Activated naive CD8-positive, alpha-beta T cell treated with anti-CD3 and anti-CD28 coated beads, Interleukin-2, amount 10 ng/mL, durations not matched to agents 7 days and 5 days (primary cell): ENCODE results near the gene AGGF1. TPM values are rescaled to one million over a fixed set of nuclear protein-coding genes. Genes with fewer than 3 reads are reported as not detected.
"Not testable (repeated sequence)": the region's sequence is repeated elsewhere in the genome, so short reads cannot be mapped to it uniquely, and the experiment has no call there.

Source experiments
- ATAC-seq: fragments of 150-1000 bp; cut with Tn5 transposase; one replicate; pipeline ENCODE4 v1.10.0; 2021; ENCODE audit warnings: low read depth, moderate library complexity
- POLR2A ChIA-PET: fragments of 350-600 bp; sonication (Branson Sonifier 250); formaldehyde crosslinking; loops from one replicate; lab custom pipeline; 2021; ENCODE audit warnings: antibody characterized with exemption; lab: Charles Lee
- DNase-seq: peaks from one replicate; pipeline ENCODE4 v3.0.0; 2021
- H3K27ac Mint-ChIP-seq: one replicate; pipeline ENCODE4 v1.8.0; 2022; ENCODE audit warnings: mild to moderate bottlenecking, mixed read lengths
- H3K27me3 Mint-ChIP-seq: one replicate; pipeline ENCODE4 v1.8.0; 2022; ENCODE audit warnings: mild to moderate bottlenecking, moderate library complexity, mixed read lengths
- H3K36me3 Mint-ChIP-seq: one replicate; pipeline ENCODE4 v1.8.0; 2021; ENCODE audit warnings: mild to moderate bottlenecking, mixed read lengths
- H3K4me1 Mint-ChIP-seq: one replicate; pipeline ENCODE4 v1.8.0; 2021; ENCODE audit warnings: mixed read lengths
- H3K4me3 Mint-ChIP-seq: one replicate; pipeline ENCODE4 v1.8.0; 2022; ENCODE audit warnings: mild to moderate bottlenecking, moderate library complexity, mixed read lengths
- H3K9me3 Mint-ChIP-seq: one replicate; pipeline ENCODE4 v1.8.0; 2021; ENCODE audit warnings: mixed read lengths
- total RNA-seq, 2 experiments: library from RNA; stranded (reverse); gene quantifications; one replicate each; pipeline ENCODE4 v1.2.3, GENCODE V29; 2021

AGGF1 gene
- total RNA-seq, 2 experiments from 2014 or later, result 28.6 to 30.4 TPM

DNA sequence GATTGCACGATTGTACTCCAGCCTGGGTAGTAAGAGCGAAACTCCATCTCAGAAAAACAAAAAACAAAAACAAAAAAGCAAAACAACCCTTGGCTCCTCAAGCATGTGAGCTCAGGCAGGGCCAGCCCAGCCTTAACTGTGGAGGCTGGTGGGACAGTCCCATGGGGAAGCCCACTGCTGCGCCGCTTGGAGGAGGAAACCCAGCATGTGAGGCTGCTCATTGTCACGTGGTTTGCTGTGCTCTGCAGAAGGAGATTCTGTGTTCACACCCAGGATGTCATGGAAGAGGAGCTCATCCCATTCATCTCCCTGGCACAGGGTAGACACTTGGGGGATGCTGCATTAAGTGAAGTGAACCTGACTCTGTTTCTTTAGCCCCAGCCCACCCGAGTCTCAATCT is 52.9 kb downstream of the AGGF1 start:
- ATAC-seq, result no peak

DNA sequence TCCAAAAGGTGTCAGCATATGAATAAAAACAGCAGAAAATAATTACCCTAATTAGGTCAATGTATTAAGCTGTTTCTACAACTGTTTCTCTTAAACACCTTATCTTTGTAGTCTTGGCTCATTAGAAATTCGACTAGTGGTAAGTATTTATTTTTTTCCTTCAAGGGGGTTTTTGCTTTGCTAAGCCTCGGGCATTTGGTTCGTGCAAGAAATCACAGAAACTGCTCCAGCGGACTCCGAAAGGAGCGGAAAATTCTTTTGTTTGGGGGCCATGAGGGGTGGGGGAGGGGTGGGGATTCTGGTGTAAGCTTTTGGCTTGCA is 56.1 kb downstream of the AGGF1 start:
- DNase-seq, result no peak
- Mint-ChIP-seq H3K9me3 (no peaks in the 10 kb centered on the region), H3K4me3 (peak overlapping the region; percentile 93), H3K4me1 (peaks cover 8% of the 10 kb centered on the region), H3K27ac (peak overlapping the region; percentile 84), H3K36me3 (peaks cover 8% of the 10 kb centered on the region), H3K27me3 (peaks cover 7% of the 10 kb centered on the region)
- POLR2A ChIA-PET, result interaction anchor here (1.7 to 2.5 kb wide), 2 partner anchors 9 to 406 kb away, joined by 6 to 16 read pairs; partner anchors contain the start of gene WDR41
- ATAC-seq, result no peak

More for the DNA sequence above, 52.9 kb downstream of the AGGF1 start:
- Mint-ChIP-seq H3K4me3 (no peak overlapping the region), H3K4me1 (peaks cover 8% of the 10 kb centered on the region), H3K27ac (no peak overlapping the region), H3K27me3 (peaks cover 7% of the 10 kb centered on the region), H3K36me3 (peaks cover 6% of the 10 kb centered on the region), H3K9me3 (no peaks in the 10 kb centered on the region)
- no peak for DNase-seq
- POLR2A ChIA-PET, result no interaction called here

DNA sequence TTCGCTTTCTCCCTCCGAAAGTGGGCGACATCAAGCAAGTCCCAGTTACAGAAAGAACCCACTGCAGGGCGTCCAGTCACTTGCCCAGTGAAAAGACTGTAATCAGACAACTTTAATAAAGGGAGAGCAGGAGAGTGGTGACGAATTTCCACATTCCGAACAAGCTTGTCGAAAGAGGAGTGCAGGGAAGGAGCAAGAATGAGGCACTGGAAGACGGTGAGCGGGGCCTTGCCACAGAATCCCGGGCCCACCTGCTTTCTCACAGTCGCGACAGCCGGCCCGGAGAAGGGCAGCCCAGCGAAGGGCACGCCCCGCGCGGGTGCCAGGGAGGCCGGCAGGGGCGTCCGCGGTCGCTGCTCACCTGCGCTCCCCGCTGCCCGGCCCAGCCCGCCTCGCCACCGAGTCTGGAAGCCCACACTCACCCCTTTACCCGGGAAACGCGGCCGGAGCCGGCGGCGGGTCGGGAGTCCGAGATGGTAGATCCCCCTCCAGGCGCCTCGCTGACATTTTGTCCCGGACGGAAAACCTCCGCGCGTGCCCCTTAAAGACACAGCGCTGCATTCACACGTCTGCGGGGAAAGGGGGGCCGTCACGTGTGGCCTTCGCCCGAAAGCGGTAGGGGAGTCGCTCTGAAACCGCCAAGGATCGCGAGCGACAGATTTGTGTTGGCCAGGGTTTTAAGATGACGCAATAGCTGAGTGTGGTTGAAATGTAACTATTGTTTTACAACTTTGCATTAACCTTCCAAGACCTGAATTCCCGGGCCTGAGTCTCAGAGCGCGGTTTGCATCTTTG is 56.7 kb downstream of the AGGF1 start, which contains the start of gene ZBED3:
TSS of gene ZBED3 (minus strand) at position 597 of the 795 bp plus-strand sequence. CDS start 9,407 bp downstream, outside the sequence.
- Mint-ChIP-seq H3K27ac (peak within 1 kb of the TSS; percentile 84), H3K9me3 (no peaks in the 10 kb centered on the region), H3K36me3 (peaks cover 8% of the 10 kb centered on the region), H3K4me3 (peak within 1 kb of the TSS; percentile 93), H3K27me3 (peaks cover 7% of the 10 kb centered on the region), H3K4me1 (peaks cover 8% of the 10 kb centered on the region)
- DNase-seq, result peak; percentile 73
- POLR2A ChIA-PET, result interaction anchor here (1.1 to 2.5 kb wide), 3 partner anchors 9 to 405 kb away, joined by 3 to 16 read pairs (median 6); partner anchors contain the start of gene WDR41
- peak; percentile 83 for ATAC-seq

DNA sequence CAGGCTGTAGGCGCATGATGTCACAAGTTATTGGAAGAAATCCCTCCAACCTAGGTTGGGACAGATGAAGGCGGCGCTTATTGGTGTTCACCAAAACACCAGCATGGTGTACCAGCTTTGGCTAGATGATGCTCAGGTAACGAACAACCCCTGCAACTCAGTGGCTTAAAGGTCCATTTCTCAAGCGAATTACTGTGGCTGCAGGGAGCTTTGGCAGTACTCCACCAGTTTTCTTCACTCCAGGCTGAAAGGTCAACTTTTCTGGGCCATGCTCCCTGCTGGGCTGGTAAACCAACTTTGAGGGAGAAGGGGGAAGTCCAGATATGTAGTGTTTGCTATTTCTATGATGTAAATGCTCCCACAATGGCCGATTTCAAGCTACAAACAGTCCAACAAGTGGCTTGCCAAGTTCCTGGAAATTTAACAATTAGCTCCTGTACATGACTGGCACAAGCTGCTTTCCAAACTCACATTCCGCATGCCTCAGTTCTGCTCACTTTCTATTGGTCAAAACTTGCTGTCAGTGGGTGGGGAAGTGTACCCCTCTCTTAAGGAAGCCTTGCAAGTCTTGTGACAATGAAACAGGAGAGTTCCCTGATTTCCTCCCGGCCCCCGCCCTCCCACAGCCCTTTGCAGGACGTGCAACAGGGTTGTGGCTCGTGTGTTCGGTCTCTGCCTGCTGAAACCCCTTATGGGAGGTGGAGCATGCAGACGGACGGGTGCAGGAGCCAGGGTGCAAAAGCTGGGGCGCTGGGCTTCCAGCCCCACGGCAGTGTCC is 57.5 kb downstream of the AGGF1 start:
- no peaks in the 10 kb centered on the region for H3K9me3 Mint-ChIP-seq
- H3K36me3 Mint-ChIP-seq, result peaks cover 6% of the 10 kb centered on the region
- peaks cover 8% of the 10 kb centered on the region for H3K4me1 Mint-ChIP-seq
- H3K27ac Mint-ChIP-seq, result peak overlapping the region; percentile 78
- peak overlapping the region; percentile 93 for H3K4me3 Mint-ChIP-seq
- H3K27me3 Mint-ChIP-seq, result peaks cover 7% of the 10 kb centered on the region
- ATAC-seq (peak; percentile 19), DNase-seq (no peak)
- POLR2A ChIA-PET, result interaction anchor here (1.1 to 2.5 kb wide), 2 partner anchors 10 to 57 kb away, joined by 3 to 16 read pairs; no protein-coding TSS in a partner anchor

DNA sequence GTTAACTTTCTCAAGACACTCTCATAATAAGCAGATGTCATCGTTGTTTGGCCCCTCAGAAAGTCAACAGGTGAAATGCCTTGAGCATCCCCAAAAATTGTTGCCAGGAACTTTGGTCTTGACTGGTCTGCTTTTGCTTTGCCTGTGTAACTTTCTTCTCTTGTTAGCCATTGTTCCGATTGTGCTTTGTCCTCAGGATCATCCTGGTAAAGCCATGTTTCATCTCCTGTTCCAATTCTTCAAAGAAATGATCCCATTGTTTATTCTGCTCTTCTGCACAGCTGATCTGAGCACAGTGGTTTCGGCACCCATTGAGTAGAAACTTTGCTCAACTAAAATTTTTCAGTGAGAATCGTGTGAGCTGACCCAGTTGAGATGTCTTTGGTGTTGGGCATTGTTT is 65.0 kb downstream of the AGGF1 start:
- no peaks in the 10 kb centered on the region for H3K36me3 Mint-ChIP-seq
- POLR2A ChIA-PET, result no interaction called here
- no peak overlapping the region for H3K27ac Mint-ChIP-seq
- peaks cover 6% of the 10 kb centered on the region for H3K9me3 Mint-ChIP-seq
- DNase-seq, result no peak
- H3K27me3 Mint-ChIP-seq, result no peaks in the 10 kb centered on the region
- H3K4me1 Mint-ChIP-seq, result no peaks in the 10 kb centered on the region
- no peak overlapping the region for H3K4me3 Mint-ChIP-seq
- no peak for ATAC-seq

DNA sequence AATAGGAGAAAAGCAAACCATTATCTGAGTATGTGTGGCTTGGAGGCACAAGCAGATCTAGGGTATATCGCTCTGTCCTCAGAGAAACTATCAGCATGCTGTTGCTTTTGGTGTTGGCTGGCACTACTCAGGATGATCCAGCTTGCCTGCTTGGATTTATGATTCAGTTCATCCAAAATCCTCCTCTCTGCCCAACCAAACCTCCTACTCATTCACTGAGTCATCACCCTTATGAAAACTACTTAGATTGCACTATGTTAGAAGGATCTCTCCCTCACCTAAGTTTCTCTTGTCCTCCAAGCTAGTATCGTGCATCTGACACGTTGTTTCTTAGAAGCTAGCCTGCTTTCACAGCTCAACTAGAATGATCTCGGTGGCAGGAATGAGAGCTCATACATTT is 71.1 kb downstream of the AGGF1 start:
- POLR2A ChIA-PET, result no interaction called here
- H3K4me3 Mint-ChIP-seq, result no peak overlapping the region
- H3K27me3 Mint-ChIP-seq, result no peaks in the 10 kb centered on the region
- no peak for ATAC-seq
- H3K27ac Mint-ChIP-seq, result no peak overlapping the region
- H3K9me3 Mint-ChIP-seq, result no peaks in the 10 kb centered on the region
- no peak for DNase-seq
- H3K36me3 Mint-ChIP-seq, result no peaks in the 10 kb centered on the region
- H3K4me1 Mint-ChIP-seq, result no peaks in the 10 kb centered on the region

DNA sequence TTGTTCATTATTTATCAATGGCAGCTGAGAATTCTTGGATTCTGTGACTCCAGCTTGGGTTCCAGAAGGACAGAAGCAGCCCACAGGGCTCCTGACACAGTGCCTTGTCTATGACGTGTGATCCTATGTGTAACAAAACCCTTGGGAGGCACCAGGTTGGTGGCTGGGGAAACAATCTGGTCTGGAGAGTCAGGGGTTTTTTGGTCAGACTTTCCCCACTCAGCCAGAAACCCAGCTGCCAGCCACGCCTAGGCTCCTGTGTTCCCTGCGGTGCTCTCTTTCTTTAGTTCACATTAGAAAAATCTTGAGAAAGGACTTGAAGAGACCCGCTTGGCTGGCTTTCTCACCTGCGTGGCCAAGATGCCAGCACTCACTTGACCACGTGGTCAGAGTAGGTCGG is 72.3 kb downstream of the AGGF1 start:
- Mint-ChIP-seq H3K27me3 (no peaks in the 10 kb centered on the region), H3K27ac (no peak overlapping the region), H3K4me3 (no peak overlapping the region), H3K4me1 (no peaks in the 10 kb centered on the region), H3K36me3 (no peaks in the 10 kb centered on the region), H3K9me3 (no peaks in the 10 kb centered on the region)
- POLR2A ChIA-PET, result no interaction called here
- no peak for DNase-seq
- ATAC-seq, result no peak

DNA sequence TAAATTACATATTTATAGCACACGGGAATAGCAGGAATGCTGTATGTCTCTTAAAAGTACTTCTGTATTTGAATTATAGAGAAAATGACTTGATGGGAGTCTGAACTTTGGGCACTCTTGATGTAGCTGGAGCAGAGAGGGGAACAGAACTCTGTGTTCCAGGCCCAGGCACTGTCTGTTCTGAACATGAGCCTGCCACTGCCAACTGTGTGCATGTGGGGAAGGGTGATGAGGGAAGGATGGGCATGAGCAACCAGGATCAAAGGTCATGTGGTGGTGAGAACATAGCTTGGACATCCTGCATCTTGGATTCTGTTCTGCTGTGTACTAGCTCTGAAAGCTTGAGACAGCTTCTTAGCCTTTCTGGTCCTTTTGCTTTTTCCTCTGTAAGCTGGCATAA is 73.3 kb downstream of the AGGF1 start:
- ATAC-seq (no peak), DNase-seq (no peak)
- Mint-ChIP-seq H3K4me3 (no peak overlapping the region), H3K9me3 (no peaks in the 10 kb centered on the region), H3K36me3 (no peaks in the 10 kb centered on the region), H3K4me1 (no peaks in the 10 kb centered on the region), H3K27me3 (no peaks in the 10 kb centered on the region), H3K27ac (no peak overlapping the region)
- POLR2A ChIA-PET, result no interaction called here

DNA sequence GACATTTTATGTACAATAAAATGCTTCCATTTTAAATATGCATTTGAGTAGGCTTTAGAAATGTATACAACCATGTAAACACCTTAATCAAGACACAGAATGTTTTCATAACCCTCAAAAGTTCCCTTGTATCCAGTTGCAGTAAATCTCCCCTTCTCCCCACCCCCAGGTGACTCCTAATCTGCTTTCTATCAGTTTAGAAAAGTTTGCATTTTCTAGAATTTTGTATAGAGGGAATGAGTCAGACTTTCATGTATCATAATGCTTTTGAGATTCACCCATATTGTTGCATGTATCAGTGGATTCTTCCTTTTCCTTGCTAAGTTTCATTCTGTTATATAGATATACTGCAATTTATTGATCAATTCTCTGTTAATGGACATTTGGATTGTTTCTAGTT is 74.6 kb downstream of the AGGF1 start:
- no peaks in the 10 kb centered on the region for H3K36me3 Mint-ChIP-seq
- POLR2A ChIA-PET, result no interaction called here
- H3K27me3 Mint-ChIP-seq, result no peaks in the 10 kb centered on the region
- no peaks in the 10 kb centered on the region for H3K9me3 Mint-ChIP-seq
- H3K4me1 Mint-ChIP-seq, result no peaks in the 10 kb centered on the region
- DNase-seq (no peak), ATAC-seq (no peak)
- no peak overlapping the region for H3K4me3 Mint-ChIP-seq
- H3K27ac Mint-ChIP-seq, result no peak overlapping the region

DNA sequence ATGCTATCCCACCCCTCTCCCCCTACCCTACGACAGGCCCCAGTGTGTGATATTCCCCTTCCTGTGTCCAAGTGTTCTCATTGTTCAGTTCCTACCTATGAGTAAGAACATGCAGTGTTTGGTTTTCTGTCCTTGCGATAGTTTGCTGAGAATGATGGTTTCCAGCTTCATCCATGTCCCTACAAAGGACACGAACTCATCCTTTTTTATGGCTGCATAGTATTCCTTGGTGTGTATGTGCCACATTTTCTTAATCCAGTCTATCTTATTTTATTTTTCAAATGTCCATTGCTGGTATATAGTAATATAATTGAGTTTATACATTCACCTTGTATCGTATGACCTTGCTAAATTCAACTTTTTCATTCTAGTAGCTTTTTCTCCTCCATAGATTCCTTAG is 76.8 kb downstream of the AGGF1 start:
- H3K9me3 Mint-ChIP-seq, DNase-seq, ATAC-seq, H3K36me3 Mint-ChIP-seq, H3K27me3 Mint-ChIP-seq, H3K4me3 Mint-ChIP-seq, H3K4me1 Mint-ChIP-seq, POLR2A ChIA-PET, H3K27ac Mint-ChIP-seq: not testable (repeated sequence)

Other genes starting within 250 kb of the AGGF1 start
- gene F2RL1, start 211.4 kb upstream of the AGGF1 start, total RNA-seq, result 1 to 10 TPM; 2.7 to 3.4 TPM
- 1 to 10 TPM; 1.4 to 1.9 TPM for gene S100Z, start 180.4 kb upstream of the AGGF1 start, total RNA-seq
- under 1 TPM in 1 of 2 experiments, not detected in 1; 0.20 TPM for gene CRHBP, start 77.4 kb upstream of the AGGF1 start, total RNA-seq
- gene ZBED3, start 56.9 kb downstream of the AGGF1 start, total RNA-seq, result 1 to 10 TPM; 3.6 to 3.8 TPM
- under 1 TPM; 0.19 to 0.23 TPM for gene PDE8B, start 180.3 kb downstream of the AGGF1 start, total RNA-seq